ELF-1 (cell line): ENCODE results near the gene PCNA.
A peak's percentile ranks its signal among the peaks of the same experiment; 100 is the strongest.
"Not testable (repeated sequence)": the region's sequence is repeated elsewhere in the genome, so short reads cannot be mapped to it uniquely, and the experiment has no call there.

ENCODE experiments used
- DNase-seq: peaks from one replicate; pipeline ENCODE4 v3.0.0-alpha.2; 2016; ENCODE audit warnings: low read depth, low spot score

Gene PCNA

GRCh38 chr20:5143851-5144250 is 24.1 kb upstream of the PCNA start:
- no peak for DNase-seq

DNA sequence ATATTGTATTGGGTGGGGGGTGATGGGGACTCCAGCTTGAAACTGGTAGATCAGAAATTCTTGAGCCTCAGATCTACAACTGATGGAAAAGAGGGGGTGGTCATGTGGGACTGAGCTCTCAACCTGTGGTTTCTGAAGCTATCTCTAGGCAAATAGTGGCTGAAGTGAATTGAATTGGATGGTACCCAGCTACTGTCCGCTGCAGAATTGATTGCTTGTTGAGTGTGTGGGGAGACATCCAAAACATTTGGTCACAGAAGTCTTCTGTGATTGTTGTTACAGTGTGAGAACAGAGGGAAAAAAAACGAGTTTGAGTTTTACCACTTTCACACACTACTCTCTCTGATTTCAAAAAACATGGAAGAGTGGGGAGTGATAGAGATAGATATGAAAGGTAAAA is 21.9 kb upstream of the PCNA start:
- no peak for DNase-seq

DNA sequence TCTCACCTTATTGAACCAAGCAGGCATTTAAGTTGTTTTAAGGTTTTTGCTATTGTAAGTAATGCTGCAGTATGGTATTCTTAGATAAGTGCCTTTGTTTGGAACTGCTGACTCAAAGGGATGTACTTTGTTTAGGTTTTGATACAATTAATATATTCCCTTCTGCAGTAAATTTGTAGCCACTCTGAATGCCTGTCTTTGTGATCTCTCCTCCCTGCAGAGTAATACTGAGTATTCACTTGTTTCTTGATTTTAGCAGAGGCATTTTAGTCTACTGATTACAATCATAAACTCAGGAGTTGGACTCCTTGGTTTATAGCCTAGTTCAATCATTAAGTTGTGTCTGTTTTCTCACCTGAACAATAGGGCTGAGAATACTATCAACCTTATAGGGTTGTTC is 20.4 kb upstream of the PCNA start:
- no peak for DNase-seq

- peak; percentile 49 for DNase-seq
These were observed 16.3 kb upstream of the PCNA start for GRCh38 chr20:5136096-5136495.

DNA sequence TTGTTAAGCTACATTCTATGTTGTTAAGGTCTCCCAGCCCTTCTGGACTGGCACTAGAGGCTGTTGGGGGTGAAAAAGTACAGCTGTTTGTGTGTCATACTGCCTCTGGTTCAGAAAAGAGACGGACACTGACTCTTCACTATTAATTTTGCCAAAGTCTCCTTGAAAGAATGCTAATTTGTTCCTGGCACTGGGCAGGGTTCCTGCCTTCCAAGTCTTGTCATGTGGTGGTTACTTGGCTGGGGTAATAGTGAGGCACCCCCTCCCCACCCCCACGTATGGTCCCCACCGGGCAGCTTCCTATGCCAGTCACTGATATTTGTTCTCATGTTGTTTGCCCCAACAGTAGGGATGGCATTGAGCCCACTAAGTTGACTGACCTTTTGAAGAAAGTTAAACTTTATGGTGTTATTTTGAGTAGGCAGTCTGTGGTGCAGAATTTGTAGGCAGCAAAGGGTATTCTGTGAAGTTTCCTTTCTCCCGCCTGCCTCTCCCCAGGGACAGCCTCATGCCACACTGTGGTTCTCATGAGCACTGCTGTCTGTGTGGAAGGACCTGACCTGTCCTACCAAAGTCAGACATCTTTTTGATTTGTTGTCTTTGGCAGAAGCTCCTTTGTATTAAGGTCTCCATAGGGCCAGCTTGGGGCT is 15.7 kb upstream of the PCNA start:
- no peak for DNase-seq

- DNase-seq: no peak
These were observed 14.2 kb upstream of the PCNA start for GRCh38 chr20:5133998-5134397.

GRCh38 chr20:5131502-5131901 is 11.7 kb upstream of the PCNA start:
- no peak for DNase-seq

- no peak for DNase-seq
These were observed 9.1 kb upstream of the PCNA start for GRCh38 chr20:5128886-5129285.

DNA sequence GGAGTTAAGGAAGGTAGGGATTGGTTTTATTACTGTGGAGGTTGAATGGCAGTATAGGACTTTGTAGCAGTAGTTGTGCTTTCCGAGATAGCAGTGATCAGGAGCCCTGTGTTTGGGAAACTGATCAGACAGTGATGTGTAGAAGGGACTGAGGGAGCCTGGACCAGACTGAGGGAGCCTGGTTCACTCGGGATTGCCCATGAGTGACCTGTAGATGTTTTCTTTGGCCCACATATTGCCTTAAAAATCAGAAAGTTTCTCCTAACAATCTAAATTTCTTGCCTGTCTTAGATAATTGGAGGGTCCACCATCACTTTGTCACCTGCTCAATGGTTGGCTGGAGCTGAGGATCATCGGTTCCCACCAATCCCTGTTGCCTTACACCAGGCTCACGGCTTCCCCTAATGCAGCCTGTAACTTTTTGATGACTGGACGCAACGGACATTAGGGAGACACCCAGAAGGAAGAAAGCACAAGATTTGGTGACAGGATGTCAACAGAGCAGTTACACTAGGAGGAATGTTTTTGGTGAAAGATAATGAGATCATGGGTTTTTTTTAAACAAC is 8.2 kb upstream of the PCNA start:
- no peak for DNase-seq

DNA sequence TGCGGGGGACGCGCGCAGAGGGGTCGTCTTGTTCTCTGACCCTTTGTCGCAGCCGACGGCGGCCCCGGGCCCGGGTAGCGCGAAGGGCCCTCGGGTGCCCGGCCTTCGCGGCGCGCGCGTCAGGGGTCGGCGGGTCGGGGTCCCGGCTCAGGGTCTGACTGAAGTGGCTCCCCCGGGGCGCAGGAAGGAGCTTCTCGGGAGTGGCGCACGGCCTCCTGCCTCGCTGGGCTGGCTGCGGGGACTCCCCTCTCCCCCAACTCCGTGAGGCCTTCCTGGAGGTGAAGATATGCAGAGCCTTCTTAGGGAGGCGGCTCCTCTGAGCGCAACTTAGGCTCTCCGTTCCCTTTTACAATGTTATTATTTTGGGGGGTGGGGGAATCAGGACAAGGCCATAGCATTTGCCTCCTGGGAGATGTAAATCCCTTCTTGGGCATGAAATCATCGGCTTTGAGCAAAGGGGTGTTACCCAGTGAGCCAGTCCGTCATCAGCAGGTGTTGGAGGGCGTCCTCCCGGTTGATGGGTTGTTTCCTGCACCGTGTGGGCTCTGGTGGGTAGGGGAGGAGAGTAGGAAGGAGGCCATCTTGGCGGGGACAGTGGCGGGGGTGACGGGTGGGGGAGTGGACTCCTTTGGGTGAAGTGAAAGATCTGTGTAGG is 7.6 kb upstream of the PCNA start:
- DNase-seq: peak; percentile 56

- DNase-seq: peak; percentile 99
These were observed 6.9 kb upstream of the PCNA start, which contains the start of gene CDS2 for GRCh38 chr20:5126512-5127203. Gene CDS2 (plus strand): TSS chr20:5127008. CDS start chr20:5127093, 85 bp downstream.

DNA sequence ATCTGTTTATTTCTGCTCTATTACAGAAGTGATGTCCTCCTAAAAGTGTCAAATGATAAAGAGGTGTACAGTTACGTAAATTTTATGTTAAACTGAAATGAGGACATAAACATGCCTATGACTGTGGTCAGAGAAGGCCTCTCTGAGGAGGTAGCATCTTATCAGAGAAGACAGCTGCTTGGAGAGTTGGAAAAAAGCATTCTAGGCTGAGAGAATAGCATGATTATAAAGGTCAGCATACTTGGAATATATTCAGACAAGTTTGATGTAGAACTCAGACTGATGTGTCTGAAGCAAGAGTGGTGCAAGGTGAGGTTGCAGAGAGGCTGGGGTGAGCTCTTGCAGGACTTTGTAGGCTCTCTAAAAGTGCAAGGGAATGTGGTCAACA is 3.1 kb upstream of the PCNA start:
- DNase-seq: no peak

DNA sequence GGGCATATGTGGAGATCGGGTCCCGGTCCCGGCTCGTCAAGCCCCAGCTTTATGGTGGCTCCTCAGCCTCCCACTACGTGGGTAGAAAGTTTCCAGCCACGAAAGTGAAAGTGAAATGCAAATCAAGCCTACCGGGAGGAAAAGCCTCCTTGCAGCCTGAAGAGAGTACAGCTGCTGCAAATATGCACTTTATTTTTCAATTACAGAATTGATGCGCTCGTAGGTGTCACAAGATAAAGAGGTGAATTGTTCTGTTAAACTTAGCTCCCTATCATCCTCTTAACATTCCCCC is 373 bp upstream of the PCNA start:
- DNase-seq: no peak

- DNase-seq: no peak
These were observed 669 bp downstream of the PCNA start for GRCh38 chr20:5119143-5119434.

- no peak for DNase-seq
These were observed 1.3 kb downstream of the PCNA start for GRCh38 chr20:5118220-5119142.

DNA sequence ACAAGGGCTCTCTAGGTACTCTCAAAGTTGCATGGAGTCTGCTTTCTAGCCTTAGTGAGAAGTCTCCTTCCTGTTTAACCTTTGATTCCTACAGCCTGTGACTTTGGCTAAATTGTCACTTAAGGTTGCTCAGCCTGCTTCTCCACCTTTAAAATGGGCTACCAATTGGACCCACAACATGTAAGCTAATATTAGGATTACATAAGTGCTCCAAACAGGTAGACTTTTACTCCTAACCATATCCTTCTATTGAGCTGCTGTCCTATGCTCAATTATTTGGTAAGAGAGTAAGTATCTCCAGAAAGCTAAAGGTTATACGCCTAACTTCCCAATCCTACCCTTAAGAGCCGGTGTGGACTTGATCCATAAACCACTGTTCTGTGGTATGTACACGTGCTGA is 2.9 kb downstream of the PCNA start:
- DNase-seq: no peak

GRCh38 chr20:5114403-5114802 is 5.4 kb downstream of the PCNA start:
- no peak for DNase-seq

- DNase-seq: no peak
These were observed 6.2 kb downstream of the PCNA start for GRCh38 chr20:5113615-5113986.

DNA sequence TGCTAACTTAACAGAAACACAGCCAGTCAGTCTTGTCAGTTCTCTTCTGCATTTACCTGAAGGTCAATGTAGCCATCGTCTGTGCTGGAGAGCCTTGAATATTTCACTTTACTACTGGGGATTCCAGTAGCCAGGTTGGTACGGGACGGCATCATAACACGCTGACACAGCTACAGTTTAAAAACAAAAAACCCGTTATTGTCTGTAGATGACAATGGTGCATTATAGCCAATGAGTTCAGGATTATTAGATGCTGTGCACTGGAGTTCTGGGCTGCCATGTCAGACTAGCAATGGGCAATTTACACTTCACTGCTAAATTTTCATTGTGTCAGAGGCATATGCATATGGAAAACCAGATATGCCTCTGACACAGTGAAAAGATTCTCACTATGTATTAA is 10.5 kb downstream of the PCNA start:
- DNase-seq: no peak

- no peak for DNase-seq
These were observed 15.3 kb downstream of the PCNA start for GRCh38 chr20:5104479-5104878.

DNA sequence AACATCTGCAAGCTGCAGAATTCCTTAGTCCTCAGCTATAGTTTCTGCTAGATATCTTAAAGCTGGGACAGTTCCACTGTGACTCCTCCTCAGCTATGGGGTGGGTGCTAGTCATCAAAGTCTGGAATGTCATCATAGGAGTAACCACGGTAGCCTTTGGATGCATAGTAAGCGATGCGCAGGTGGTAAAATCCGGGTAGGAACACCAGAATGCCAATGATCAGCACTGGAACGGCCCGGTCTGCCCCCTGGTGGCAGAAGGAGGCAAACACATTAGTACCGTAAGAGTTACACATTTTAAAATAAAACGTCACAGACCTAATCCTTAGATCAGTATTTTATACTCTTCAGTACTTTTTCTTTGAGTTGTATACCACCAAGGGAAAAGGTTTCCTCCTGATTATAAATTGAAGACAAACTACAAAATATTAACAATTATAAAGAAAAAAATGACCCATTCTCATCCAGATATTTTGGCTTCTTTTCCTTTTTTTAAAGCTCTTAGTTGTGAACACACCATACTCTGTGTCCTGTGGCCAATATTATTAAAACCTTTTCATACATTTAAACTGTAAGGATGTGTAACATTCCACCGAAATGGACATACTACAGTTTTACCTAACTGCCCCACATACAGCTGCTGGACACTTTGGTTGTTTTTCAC is 18.9 kb downstream of the PCNA start:
- peak; percentile 46 for DNase-seq

GRCh38 chr20:5099909-5100308 is 19.8 kb downstream of the PCNA start:
- DNase-seq: not testable (repeated sequence)
